ENCODE data around the gene PLXNA2.

The PLXNA2 gene

DNA sequence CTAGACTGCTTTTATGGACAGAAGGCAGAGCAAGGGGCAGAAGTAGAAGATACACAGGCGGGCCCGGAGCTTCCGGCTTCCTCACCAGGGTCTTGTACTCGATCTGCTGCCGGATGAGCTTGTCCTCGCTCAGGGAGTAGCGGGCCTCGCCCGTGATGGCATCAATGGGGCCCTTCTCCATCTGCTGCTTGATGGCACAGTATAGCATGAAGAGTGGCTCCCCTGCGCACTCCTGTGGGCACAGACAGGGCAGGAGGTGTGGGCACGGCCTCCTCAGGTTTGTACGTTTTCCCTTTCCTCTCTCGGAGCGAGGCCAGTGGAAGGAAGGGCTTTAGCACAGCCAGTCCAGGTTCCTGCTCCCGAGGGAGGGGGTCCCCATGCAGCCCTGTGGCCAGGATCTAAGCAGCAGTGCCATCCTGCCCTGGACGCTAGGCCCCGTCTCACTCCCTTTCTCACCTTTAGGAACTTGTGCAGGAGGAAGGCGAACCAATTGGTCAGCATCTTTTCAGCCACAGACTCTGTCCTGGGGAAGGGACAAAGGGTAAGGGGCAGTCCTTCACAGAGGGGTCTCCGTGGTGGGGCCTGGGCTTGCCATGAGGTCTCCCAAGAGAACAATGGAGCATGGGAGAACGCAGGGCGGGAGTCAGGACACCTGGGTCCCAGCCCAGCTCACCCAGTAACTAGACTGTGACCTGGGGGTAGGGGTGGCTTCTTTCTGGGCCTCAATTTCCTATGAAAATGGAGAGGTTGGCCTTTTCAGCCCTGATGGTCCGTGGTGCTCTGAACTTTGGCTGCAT is 204.4 kb downstream of the PLXNA2 start:
- no peak overlapping the region for H3K27ac ChIP-seq
- DNase-seq (ENCODE audit: low read depth, low spot score): no peak

DNA sequence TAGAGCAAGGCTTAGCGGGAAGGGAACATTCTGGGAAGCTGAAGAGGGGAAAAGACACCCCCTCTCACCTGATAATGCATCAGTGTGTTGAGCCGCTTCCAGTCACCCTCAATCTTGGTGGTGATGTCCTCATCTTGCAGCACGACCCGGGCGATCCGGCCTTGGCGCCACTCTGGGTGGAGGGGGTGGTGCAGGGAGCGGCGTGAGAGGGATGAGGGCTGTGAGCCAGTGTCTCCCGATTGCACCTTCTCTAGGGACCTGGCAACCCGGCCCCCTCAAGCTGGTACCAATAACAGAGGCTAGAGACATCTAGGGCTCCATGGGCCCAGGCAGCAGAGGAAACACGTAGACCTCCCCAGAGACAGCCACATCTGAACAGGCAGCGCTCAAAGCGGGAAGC is 205.9 kb downstream of the PLXNA2 start:
- DNase-seq (ENCODE audit: low read depth, low spot score): no peak
- H3K27ac ChIP-seq: no peak overlapping the region

DNA sequence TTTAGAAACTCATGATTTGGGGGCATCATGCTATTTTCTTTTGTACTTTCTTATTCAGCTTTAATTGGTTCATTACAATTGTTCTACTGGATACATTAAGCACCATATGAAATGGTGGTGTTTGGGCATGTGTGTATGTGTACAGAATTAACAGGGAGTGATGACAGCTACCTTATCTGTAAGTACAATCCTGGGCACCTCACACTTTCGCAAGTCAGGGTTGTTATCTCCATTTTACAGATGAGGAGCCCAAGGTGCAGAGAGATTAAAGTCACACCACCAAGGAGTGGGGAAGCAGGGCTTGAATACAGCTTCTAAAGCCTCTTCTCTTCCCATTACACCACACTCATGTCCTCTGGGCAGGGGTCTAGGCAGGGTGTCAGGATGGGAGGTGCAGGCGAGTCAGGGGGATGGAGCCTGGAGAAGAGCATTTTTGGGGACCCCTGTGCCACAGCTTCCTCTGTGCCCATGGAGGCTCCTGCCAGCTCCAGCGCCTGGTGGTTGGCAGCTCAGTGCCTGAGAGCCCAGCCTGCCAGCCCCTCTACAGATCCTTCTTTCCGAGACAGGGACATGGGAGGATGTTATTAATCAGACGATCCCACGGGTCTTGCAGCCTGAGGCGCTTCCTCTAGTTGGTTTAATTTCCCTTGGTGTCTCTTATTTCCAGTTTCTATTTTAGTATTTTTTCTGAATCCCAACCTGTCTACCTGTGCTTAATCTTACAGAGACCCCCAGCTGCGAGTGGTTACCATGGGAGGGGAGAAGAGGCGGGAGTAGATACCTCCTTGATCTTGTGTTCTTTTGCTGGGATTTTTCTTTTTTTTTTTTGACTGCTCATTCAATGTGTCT is 207.0 kb downstream of the PLXNA2 start:
- DNase-seq (ENCODE audit: low read depth, low spot score): no peak
- no peak overlapping the region for H3K27ac ChIP-seq

DNA sequence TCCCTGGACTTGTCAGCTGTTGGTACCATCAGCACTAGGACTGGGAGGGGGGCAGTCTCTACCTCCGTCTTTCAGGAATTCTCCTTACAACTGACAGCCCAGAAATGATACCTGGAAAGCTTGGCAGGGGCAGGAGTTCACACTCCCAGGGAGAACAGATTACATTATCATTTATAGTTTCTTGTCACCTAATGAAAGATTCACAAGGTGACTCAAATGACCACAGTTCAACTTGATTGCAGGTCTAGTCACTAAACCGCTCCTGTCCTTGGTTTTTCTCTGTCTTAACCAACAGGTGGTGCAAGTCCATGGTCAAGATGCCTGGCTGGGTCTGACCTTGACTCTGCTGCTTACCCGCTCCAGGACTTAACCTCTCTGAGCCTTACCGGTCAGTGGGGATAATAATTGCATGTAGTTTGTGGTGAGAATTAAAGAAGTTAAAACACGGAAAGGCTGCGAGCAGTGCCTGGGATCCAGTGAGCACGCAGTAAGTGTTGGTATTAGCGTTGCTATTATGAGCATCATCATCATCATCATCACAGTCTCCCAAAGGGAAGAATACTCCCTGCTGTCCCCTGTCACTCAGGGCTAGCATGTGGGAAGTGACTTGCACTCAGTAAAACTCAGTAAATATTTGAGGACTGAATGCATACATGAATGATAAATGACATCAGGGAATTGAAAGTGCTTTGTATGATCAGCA is 207.9 kb downstream of the PLXNA2 start:
- no peak overlapping the region for H3K27ac ChIP-seq
- no peak for DNase-seq (ENCODE audit: low read depth, low spot score)

DNA sequence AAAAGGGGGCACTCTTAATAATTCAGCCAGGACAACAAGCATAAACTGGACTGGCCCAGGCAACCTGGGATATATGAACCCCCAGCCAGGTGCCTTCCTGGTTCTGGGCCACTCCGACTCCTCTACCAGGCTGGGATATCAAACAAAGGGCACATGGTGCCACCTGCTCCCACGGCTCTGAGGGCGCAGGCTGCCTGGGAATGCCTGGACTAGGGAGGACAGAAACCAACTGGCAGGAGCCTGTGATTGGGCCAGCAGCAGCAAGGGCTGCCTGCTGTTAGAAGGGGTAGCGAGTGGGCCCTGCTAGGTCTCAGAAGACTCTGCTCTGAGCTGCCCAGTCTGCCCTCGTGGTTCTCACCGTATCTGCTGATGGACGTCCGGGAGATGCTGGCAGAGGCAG is 210.0 kb downstream of the PLXNA2 start:
- no peak overlapping the region for H3K27ac ChIP-seq
- no peak for DNase-seq (ENCODE audit: low read depth, low spot score)

DNA sequence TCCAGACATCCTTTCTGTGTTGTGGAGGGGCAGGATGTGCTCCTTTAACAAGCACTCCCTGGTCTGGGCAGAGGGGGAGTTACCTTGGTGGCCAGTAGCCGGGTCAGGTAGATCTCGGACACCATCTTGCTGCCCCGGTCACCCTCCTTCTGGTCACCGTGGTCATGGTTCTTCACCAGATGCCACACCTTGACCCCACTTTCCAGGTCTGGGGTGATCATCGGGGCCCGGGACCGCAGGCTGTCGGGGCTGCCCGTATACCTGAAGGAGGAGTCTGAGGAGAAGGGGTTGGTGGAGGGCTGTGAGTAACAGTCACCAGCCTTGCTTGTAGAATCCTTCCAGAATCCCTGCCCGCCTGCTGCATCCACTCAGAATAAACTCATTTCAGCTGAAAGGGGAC is 210.9 kb downstream of the PLXNA2 start:
- H3K27ac ChIP-seq: no peak overlapping the region
- no peak for DNase-seq (ENCODE audit: low read depth, low spot score)

DNA sequence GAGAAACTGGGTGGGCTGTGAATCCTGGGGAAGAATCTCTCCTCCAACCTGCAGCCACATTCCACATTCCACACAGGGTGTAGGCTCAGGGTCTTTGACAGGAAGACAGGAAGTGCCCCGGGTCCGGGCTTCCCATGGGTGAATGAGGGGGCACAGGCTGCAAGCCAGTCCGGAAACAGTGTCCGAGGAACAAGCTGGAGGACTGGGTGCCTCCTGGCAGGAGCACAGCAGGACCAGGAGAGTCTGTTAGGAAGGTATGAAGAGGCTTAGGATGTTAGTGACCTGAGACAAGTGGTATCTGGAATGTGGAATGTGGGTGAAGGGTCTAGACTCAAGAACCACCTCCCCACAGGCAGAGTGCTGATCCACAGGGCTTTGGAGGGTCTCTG is 212.3 kb downstream of the PLXNA2 start:
- DNase-seq (ENCODE audit: low read depth, low spot score): no peak
- H3K27ac ChIP-seq: no peak overlapping the region

DNA sequence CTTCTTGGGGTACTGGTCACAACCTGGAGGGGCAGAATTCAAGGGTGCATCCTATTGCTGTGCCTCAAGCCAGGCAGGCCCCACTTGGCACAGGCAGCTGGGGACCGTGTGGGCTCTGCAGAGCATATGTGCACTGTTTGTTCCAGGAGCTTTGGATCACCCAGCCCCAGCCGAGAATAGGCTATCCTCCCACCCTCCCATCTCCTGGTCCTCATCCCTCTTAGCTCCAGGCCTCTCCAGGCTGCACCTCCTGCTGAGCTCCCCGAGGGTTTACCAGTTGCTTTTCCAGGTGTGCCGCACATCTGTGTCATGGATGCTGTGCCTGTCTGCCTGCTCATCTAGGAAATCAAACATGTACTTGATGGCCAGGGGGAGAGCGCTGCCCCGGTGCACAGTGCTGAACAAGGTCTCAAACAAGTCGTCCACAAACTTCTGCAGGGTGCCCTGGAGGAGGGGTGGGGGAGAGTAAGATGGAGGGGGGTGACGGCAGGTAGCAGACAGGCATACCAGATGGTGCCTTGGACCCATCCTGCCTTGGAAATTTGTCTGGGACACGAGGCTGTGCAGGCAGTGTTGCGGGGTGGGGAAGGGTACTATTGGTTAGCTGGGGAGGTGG is 212.8 kb downstream of the PLXNA2 start:
- no peak overlapping the region for H3K27ac ChIP-seq
- DNase-seq (ENCODE audit: low read depth, low spot score): no peak

DNA sequence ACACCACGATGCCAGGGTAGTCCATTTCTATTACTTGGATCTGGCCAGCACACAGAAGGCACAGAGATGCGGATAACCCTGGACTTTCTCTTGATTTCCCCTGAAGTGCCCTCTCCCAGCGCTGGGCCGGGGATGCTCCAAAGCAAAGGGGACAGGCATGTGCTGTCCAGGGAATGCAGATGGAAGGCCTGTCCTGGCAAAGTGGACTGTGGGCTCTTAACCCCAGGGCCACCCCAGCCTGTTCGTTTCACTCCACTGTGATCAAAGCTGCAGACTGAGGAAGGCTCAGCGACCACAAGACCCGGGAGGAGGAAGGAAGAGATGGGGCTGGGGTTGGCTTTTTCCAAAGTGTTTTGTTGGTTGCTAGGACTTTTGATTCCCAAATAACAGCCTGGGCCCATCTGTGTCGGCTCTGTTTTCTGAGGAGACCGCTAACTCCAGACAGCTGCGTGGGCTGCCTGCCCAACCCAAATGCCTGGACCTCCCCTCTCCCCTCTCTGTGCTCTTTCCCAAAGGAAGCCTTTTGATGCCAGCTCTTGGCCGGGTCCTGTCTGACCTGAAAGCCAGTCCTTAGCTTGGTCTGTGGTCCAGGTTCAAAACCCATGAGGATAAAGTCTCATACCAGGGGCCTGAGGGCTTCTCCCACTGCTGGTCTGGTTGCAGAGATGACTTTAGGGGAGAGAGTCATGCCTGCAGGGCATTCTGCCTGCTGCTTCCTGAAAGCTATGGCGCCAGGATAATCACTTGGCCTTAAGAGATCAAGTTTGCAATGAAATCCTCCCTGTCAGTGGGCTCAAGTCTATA is 213.7 kb downstream of the PLXNA2 start:
- no peak overlapping the region for H3K27ac ChIP-seq
- no peak for DNase-seq (ENCODE audit: low read depth, low spot score)

DNA sequence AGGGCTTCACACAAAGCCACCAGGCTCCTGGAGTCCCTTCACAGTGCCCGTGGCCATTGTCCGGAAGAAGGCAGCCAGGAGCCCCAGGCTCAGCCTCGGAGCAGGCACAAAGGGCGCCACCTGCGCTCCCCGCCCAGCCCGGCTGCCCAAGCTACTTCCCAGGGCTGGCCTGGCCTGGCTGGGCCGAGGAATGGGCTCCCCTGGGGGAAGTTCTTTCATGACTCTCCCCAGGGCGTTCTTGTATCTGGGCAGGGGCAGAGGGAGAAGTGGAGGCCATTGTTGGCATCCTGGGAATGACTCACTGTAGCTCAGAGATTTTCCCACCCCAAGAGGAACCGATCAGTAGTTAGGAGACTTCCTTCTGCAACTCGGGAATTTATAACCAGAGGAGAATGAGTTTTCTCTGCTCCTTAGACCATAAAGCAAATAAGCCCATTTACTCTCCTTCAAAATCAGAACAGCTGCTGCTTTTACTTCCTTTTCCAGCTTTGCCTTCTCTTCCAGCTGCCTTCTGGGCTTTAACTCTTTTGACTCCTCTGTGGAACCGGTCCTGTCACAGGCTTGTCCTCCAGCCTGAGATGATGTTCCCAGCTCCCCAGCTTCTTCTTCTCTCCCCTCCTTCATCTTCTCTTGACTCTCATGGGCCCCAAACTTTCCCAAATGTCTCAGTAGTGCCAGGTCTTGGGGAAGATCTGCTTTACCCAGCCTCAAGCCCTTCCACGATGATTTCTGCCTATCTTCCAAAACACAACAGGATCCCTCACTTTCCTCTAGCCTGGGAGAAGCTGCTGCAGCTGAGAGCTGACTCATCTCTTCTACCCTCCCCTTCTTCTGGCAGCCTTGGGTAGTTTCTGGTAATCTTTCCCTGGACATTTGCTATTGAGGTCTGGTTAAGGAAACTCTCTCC is 214.6 kb downstream of the PLXNA2 start:
- no peak overlapping the region for H3K27ac ChIP-seq
- no peak for DNase-seq (ENCODE audit: low read depth, low spot score)

DNA sequence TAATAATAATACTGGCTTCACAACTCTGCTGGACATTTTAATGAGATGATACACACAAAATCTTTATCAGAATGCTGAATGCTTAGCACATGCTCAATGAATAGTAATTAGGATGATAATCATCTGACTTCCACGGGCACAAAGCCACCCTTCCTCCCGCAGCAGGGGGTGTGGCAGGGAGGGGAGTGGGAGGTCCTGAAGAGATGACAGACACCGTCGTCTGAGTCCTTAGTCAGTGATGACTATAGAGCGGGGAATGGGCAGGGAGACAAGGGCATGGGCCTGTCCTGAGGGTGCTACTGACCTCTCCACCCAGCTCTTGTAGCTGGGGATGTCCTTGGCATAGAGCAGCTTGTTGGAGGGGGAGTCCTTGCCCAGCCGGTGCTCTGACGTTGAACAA is 215.7 kb downstream of the PLXNA2 start:
- no peak for DNase-seq (ENCODE audit: low read depth, low spot score)
- H3K27ac ChIP-seq: no peak overlapping the region

DNA sequence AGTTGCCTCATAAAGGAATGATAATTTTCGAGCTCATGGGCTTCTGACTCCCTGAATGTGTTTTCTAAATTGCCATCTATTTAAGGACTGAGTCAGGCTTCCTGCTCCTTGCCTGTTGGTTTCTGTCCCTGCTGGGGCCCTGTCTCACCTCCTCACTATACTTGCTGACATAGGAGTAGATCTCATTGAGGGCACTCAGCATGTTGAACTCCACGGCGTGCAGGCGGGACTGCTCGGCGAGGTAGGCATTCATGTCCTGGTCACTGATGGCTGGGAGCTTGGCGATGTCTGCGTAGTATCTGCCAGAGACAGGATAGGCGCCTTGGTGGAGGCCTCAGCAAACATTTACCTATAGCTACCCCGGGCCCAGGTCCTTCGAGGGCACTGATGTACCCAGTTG is 216.3 kb downstream of the PLXNA2 start:
- no peak overlapping the region for H3K27ac ChIP-seq
- DNase-seq (ENCODE audit: low read depth, low spot score): no peak

DNA sequence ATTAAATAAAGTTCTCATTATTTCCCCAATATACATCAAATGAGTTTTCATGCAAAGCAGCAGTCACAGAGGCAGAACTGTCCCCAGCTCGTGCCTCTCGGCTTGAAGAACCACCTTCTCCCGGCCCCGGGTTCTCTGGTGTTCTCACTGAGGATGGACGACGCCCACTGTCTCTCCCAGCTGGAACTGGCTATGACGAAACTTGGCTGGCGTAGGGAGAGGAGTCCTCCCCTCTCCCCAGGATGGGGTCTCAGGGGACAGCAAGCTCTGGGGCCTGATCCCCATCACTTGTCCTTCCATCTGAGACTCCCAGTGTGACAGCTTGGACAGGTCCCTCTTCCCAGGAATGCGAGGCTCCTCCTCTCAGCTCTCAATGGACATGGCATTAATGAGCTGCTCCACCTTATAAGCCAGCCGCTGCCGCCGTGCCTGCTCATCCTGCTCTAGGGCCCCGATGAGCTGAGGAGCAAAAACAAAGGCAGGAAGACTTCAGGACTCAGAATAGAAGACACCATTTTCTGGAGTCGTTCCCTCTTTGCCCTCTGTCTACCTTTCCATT is 217.2 kb downstream of the PLXNA2 start:
- no peak overlapping the region for H3K27ac ChIP-seq
- DNase-seq (ENCODE audit: low read depth, low spot score): no peak

DNA sequence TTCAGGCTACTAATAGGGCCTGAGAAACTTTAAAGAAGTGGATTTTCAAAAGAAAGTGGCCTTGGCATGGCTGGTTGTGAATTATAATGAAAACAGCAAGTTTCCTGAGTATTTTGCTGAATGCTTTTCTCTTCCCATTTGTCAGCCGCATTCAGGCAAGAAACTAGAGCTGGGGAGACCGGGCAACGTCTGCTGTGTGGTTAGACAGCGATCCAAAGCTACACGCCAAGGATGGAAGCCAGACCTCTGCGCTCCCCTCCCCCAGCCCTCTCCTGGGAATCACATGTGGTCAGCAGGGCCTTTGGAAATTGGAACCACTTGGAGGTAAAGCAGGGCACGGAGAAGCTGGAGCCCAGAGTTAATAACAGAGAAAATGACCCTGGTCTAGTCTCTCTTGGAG is 219.2 kb downstream of the PLXNA2 start:
- H3K27ac ChIP-seq: no peak overlapping the region

DNA sequence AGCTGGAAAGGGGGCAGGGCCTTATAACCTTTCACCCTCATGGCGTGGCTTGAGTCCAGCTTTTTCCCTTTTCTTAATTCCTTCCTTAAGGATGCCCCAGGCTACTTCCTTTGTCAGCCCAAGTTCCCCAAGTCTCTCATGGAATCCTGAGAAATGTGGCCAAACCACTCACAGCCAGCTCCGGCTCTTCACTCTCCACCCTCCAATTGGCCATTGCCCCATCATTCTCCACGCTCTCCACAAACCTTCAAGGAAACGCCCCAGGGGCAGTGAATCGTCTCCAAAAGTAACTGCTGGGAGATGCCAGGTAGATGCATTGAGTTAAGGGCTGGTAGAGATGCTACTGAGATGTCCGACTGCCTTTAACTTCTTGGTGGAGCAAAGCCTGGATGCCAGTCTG is 219.8 kb downstream of the PLXNA2 start:
- DNase-seq (ENCODE audit: low read depth, low spot score): no peak
- no peak overlapping the region for H3K27ac ChIP-seq

More for the DNA sequence above, 219.2 kb downstream of the PLXNA2 start:
- no peak for DNase-seq (ENCODE audit: low read depth, low spot score)

DNA sequence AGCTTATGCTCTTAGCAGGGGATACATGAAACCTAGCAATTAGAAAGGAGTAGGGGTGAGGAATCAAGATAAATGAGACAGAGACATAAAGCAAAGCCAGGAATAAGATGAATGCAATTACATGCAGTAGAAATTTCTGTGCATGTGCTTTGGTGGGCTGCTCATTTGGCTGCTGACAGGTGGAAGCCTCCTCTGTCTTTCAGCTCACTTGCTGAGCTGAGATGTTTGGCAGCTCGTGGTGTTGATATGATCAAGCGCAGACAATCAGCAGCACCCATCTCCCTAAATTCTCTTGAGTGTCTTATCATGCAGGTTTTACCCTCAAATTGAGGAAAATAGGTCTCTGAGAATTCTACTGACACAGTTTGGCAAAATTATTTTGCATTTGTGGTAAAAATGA is 224.9 kb downstream of the PLXNA2 start:
- DNase-seq (ENCODE audit: low read depth, low spot score): no peak
- H3K27ac ChIP-seq: no peak overlapping the region

DNA sequence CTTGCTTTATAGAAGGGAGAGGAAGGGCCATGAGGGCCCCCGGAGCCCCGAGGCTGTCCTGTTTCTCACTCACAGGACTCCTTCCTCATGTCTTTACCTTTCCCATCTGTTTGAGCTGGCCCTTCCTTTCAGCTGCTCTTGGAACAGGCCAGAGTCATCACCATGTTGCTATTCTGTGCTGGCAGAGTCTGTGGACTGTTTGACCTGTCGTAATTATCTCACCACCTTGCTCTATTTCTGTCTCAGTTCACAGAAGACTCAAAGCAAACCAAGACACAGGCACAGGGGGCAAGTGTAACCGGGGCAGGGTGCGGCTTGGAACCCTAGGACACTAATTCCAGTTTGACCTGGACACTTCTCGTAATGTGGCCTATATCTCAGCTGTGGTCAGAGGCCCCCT is 228.9 kb downstream of the PLXNA2 start:
- DNase-seq (ENCODE audit: low read depth, low spot score): no peak
- no peak overlapping the region for H3K27ac ChIP-seq

DNA sequence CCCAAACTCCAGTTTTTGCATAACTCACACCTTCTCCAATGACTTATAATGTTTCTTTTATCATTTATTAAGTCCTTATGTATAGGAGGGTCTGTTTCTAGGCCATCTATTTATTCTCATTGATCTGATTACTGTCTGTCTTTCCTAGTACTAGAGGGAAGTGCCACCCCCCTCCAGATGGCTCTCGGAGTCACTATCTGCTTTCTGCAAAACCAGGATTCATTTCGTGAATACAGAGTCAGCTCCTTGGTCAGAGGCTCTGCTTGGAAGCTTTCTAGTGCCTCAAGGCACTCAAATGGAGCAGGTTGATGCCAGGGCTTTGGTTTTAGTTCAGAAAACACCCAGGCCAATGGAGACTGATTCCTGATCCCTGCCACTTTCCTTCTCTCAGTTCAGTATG is 231.0 kb downstream of the PLXNA2 start:
- no peak overlapping the region for H3K27ac ChIP-seq
- no peak for DNase-seq (ENCODE audit: low read depth, low spot score)

DNA sequence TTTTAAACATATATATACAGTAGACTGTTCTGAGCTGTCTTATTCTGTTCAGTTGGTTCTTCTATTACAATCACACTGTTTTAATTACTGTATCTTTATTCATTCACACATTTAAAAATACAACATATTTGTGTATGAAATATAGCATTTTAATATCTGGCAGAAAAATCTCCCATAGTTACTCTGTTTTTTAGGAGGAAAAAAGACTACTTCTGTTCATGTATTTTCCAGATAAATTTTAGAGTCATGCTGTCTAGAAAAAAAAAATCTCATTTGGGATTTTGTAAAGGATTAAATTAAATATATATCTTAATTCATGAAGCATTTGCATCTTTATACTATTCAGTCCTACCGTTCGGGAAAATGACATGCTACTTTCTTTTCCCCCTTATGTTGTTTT is 231.5 kb downstream of the PLXNA2 start:
- no peak overlapping the region for H3K27ac ChIP-seq
- no peak for DNase-seq (ENCODE audit: low read depth, low spot score)
